ENCODE data around the gene IFI30. TPM values are rescaled to one million over a fixed set of nuclear protein-coding genes. Genes with fewer than 3 reads are reported as not detected.

IFI30 gene
- total and polyA plus RNA-seq, 4 donors = 60.2 to 130 (median 109) TPM

DNA sequence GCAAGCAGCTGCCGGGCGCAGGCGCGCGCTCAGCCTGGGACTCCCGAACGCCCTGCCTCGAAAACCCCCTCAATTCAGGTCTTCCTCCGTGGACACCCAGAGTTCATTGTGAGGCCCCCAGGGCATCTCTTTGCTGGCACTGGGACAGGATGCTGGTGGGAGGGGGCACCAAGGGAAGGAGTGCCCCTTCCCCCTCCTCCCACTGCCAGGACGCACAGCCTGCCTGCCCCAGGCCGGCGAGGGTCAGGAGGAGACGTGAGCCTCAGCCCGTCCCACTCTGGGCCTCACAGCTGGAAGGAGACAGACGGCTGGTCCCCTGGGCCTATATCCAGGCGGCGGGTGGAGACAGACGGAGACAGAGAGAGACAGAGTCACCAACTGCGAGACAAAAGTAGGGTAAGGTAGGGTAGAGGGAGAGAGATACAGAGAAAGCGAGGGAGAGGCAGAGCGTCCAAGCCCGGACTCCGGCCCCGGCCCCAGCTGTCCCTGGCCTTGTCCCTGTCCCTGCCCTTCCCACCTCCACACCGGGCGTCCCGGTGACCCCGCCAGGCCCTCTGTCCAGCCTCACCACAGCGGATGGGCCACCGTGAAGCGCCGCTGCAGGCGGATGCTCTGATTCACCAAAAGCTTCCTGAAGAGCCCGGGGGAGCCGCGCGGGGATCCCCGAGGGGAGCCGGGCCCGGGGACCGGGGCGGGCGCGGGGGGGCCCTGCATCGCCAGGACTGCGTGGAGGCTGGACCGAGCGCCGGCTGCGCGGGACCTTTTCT lies 52.3 kb downstream of the IFI30 start, which contains the start of gene PDE4C:
TSS of gene PDE4C (minus strand) at position 737 of the 767 bp plus-strand sequence. CDS start at position 714, 23 bp downstream.
- Histone ChIP-seq H3K27ac (ENCODE audit: low read depth in 1 of 2, low read length in 2 of 2) (no peak within 1 kb of the TSS), H3K4me1 (ENCODE audit: control insufficient read depth in 4 of 4, insufficient read depth in 4 of 4, low read length in 3 of 4) (peaks cover 4 to 14% (median 7%) of the 10 kb centered on the region in 4 donors), H3K4me3 (ENCODE audit: low read depth in 1 of 3, low read length in 3 of 3) (no peak within 1 kb of the TSS), H3K9ac (ENCODE audit: low read depth in 1 of 2, low read length in 2 of 2) (no peak within 1 kb of the TSS), H3K36me3 (ENCODE audit: control insufficient read depth in 4 of 4, insufficient read depth in 3 of 4, low read depth in 1 of 4, low read length in 3 of 4) (no peaks in the 10 kb centered on the region), H3K9me3 (ENCODE audit: control insufficient read depth in 4 of 4, low read length in 3 of 4) (no peaks in the 10 kb centered on the region), H3K27me3 (ENCODE audit: control insufficient read depth in 4 of 4, insufficient read depth in 4 of 4, low read length in 3 of 4) (peaks cover 0 to 2% (median 0%) of the 10 kb centered on the region in 4 donors)
- DNase-seq (ENCODE audit: low spot score) = no peak
- 7% methylated on average over 51 of the region's 51 CpGs for WGBS
- TF ChIP-seq, protein P1, sequence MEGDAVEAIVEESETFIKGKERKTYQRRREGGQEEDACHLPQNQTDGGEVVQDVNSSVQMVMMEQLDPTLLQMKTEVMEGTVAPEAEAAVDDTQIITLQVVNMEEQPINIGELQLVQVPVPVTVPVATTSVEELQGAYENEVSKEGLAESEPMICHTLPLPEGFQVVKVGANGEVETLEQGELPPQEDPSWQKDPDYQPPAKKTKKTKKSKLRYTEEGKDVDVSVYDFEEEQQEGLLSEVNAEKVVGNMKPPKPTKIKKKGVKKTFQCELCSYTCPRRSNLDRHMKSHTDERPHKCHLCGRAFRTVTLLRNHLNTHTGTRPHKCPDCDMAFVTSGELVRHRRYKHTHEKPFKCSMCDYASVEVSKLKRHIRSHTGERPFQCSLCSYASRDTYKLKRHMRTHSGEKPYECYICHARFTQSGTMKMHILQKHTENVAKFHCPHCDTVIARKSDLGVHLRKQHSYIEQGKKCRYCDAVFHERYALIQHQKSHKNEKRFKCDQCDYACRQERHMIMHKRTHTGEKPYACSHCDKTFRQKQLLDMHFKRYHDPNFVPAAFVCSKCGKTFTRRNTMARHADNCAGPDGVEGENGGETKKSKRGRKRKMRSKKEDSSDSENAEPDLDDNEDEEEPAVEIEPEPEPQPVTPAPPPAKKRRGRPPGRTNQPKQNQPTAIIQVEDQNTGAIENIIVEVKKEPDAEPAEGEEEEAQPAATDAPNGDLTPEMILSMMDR (IDR thresholded peaks at IDR 0.05; ENCODE audit: low read depth, low read length, missing input control) = no peak
- TF ChIP-seq EGR1 (IDR thresholded peaks at IDR 0.05; ENCODE audit: low read depth in 2 of 2) = no peak
- no peak for TF ChIP-seq NR2F2 (IDR thresholded peaks at IDR 0.05)
- no peak for TF ChIP-seq JUND (IDR thresholded peaks at IDR 0.05)

DNA sequence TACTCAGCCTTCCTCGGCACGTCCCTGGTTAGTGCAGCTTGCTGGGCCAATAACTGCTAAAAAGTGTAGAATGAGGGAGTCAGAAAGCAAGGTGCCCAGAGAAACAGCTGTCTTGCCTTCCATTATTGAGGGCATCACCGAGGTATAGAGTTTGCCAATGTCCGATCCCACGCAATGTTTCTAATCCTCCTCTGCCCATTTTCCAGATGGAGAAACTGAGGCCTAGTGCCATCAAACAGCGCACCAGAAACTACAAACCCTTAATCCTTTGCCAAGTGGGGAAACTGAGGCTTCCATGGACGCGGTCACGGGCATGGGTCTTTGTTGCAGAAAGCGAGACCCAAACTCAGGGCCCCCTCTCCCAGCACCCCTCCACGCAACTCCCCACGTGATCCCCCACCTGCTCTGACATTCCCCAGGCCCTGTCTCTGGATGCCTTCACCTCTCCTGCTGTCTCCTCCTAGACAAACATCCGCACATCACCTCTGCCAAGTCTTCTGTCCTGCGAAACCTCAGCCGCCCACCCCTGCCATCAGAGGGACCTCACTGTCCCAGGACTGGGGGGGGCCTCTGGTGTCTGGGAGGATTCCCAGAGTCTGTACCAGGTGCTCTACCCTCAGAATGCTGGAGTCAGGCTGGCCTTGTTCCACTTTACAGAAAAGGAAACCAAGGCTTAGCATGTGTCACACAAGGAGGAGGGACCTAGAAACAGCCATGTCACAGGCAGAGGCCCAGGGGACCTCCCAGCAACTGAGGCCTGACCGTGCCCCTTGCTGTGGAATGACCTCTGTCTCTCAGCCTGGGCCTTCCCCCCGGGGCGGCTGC lies 53.6 kb downstream of the IFI30 start:
- no peak overlapping the region for H3K9ac ChIP-seq (ENCODE audit: low read depth in 1 of 2, low read length in 2 of 2)
- TF ChIP-seq FOXA1 (IDR thresholded peaks at IDR 0.05) (no peak), EGR1 (IDR thresholded peaks at IDR 0.05; ENCODE audit: low read depth in 2 of 2) (no peak), YY1 (IDR thresholded peaks at IDR 0.05) (no peak), JUND (IDR thresholded peaks at IDR 0.05) (no peak), FOXA2 (IDR thresholded peaks at IDR 0.05) (no peak), TAF1 (conservative IDR thresholded peaks at IDR 0.05) (no peak), SP1 (IDR thresholded peaks at IDR 0.05) (no peak), NR2F2 (IDR thresholded peaks at IDR 0.05) (no peak), HNF4A (conservative IDR thresholded peaks at IDR 0.05) (no peak), RAD21 (IDR thresholded peaks at IDR 0.05) (no peak), HNF4G (IDR thresholded peaks at IDR 0.05) (no peak), RXRA (IDR thresholded peaks at IDR 0.05) (no peak), GABPA (IDR thresholded peaks at IDR 0.05 in 1 of 2, conservative IDR thresholded peaks at IDR 0.05 in 1 of 2) (no peak)
- TF ChIP-seq, protein P2, sequence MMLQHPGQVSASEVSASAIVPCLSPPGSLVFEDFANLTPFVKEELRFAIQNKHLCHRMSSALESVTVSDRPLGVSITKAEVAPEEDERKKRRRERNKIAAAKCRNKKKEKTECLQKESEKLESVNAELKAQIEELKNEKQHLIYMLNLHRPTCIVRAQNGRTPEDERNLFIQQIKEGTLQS (IDR thresholded peaks at IDR 0.05) = no peak
- TF ChIP-seq, protein P3, sequence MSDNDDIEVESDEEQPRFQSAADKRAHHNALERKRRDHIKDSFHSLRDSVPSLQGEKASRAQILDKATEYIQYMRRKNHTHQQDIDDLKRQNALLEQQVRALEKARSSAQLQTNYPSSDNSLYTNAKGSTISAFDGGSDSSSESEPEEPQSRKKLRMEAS (IDR thresholded peaks at IDR 0.05) = no peak
- TF ChIP-seq, protein P1 (IDR thresholded peaks at IDR 0.05; ENCODE audit: low read depth, low read length, missing input control) = no peak
- TF ChIP-seq, protein P4, sequence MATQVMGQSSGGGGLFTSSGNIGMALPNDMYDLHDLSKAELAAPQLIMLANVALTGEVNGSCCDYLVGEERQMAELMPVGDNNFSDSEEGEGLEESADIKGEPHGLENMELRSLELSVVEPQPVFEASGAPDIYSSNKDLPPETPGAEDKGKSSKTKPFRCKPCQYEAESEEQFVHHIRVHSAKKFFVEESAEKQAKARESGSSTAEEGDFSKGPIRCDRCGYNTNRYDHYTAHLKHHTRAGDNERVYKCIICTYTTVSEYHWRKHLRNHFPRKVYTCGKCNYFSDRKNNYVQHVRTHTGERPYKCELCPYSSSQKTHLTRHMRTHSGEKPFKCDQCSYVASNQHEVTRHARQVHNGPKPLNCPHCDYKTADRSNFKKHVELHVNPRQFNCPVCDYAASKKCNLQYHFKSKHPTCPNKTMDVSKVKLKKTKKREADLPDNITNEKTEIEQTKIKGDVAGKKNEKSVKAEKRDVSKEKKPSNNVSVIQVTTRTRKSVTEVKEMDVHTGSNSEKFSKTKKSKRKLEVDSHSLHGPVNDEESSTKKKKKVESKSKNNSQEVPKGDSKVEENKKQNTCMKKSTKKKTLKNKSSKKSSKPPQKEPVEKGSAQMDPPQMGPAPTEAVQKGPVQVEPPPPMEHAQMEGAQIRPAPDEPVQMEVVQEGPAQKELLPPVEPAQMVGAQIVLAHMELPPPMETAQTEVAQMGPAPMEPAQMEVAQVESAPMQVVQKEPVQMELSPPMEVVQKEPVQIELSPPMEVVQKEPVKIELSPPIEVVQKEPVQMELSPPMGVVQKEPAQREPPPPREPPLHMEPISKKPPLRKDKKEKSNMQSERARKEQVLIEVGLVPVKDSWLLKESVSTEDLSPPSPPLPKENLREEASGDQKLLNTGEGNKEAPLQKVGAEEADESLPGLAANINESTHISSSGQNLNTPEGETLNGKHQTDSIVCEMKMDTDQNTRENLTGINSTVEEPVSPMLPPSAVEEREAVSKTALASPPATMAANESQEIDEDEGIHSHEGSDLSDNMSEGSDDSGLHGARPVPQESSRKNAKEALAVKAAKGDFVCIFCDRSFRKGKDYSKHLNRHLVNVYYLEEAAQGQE (IDR thresholded peaks at IDR 0.05) = no peak
- TF ChIP-seq, protein P5, sequence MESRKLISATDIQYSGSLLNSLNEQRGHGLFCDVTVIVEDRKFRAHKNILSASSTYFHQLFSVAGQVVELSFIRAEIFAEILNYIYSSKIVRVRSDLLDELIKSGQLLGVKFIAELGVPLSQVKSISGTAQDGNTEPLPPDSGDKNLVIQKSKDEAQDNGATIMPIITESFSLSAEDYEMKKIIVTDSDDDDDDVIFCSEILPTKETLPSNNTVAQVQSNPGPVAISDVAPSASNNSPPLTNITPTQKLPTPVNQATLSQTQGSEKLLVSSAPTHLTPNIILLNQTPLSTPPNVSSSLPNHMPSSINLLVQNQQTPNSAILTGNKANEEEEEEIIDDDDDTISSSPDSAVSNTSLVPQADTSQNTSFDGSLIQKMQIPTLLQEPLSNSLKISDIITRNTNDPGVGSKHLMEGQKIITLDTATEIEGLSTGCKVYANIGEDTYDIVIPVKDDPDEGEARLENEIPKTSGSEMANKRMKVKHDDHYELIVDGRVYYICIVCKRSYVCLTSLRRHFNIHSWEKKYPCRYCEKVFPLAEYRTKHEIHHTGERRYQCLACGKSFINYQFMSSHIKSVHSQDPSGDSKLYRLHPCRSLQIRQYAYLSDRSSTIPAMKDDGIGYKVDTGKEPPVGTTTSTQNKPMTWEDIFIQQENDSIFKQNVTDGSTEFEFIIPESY (IDR thresholded peaks at IDR 0.05) = no peak
- H3K4me1 ChIP-seq (ENCODE audit: control insufficient read depth in 4 of 4, insufficient read depth in 4 of 4, low read length in 3 of 4) = peaks cover 4 to 14% (median 7%) of the 10 kb centered on the region in 4 donors
- no peak overlapping the region for H3K27ac ChIP-seq (ENCODE audit: low read depth in 1 of 2, low read length in 2 of 2)
- DNase-seq (ENCODE audit: low spot score) = no peak
- H3K4me3 ChIP-seq (ENCODE audit: low read depth in 1 of 3, low read length in 3 of 3) = no peak overlapping the region
- peaks cover 0 to 2% (median 0%) of the 10 kb centered on the region in 4 donors for H3K27me3 ChIP-seq (ENCODE audit: control insufficient read depth in 4 of 4, insufficient read depth in 4 of 4, low read length in 3 of 4)
- WGBS = 85% methylated on average over 18 of the region's 18 CpGs
- no peaks in the 10 kb centered on the region for H3K9me3 ChIP-seq (ENCODE audit: control insufficient read depth in 4 of 4, low read length in 3 of 4)
- no peaks in the 10 kb centered on the region for H3K36me3 ChIP-seq (ENCODE audit: control insufficient read depth in 4 of 4, insufficient read depth in 3 of 4, low read depth in 1 of 4, low read length in 3 of 4)
